AG20443 (cell line): ENCODE results near the gene NUP42.
"Not testable (repeated sequence)": the region's sequence is repeated elsewhere in the genome, so short reads cannot be mapped to it uniquely, and the experiment has no call there.

ENCODE experiments used
- DNase-seq: peaks from one replicate; pipeline ENCODE4 v3.0.0; 2012; ENCODE audit warnings: low spot score, mixed read lengths

Gene NUP42

GRCh38 chr7:23181684-23182553 lies at the start of gene NUP42:
Gene NUP42 (plus strand): TSS chr7:23182048. CDS start chr7:23182086, 38 bp downstream.
- peak; percentile 97 for DNase-seq

DNA sequence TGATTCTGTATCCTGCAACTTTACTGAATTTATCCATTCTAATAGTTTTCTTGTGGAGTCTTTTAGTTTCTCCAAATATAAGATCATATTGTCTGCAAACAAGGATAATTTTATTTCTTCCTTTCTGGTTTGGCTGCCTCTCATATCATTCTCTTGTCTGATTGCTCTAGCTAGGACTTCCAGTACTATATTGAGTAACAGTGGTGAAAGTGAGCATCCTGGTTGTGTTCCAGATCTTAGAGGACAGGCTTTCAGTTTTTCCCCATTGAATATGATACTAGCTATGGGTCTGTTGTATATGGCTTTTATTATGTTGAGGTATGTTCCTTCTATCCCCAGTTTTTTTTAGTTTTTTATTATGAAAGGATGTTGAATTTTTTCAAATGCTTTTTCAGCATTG lies 48.1 kb upstream of the NUP42 start:
- DNase-seq = no peak

DNA sequence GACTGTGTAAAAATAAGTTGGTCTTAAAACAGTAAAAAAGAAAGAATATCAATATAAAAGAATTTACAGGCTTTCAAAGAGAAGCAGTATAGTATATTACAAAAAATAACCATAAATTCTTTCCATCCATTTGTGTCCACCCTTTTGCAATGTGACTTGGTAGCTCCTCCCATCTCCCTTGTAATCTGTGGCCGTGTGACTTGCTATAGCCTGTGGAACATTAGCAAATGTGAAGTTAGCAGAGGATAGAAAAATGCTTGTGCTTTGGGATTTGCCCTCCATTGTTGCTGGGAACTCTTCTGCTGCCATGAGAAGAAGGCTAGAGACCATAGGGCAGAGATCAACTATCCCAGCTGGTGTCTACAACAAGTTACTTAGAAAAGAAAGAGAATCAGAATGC lies 46.1 kb upstream of the NUP42 start:
- DNase-seq = no peak

GRCh38 chr7:23136216-23136615 lies 45.6 kb upstream of the NUP42 start:
- DNase-seq = no peak

- DNase-seq = no peak
Observed at GRCh38 chr7:23157679-23158078, 24.2 kb upstream of the NUP42 start.

- DNase-seq = no peak
Observed at GRCh38 chr7:23158546-23158945, 23.3 kb upstream of the NUP42 start.

- DNase-seq = no peak
Observed at GRCh38 chr7:23161482-23161881, 20.4 kb upstream of the NUP42 start.

DNA sequence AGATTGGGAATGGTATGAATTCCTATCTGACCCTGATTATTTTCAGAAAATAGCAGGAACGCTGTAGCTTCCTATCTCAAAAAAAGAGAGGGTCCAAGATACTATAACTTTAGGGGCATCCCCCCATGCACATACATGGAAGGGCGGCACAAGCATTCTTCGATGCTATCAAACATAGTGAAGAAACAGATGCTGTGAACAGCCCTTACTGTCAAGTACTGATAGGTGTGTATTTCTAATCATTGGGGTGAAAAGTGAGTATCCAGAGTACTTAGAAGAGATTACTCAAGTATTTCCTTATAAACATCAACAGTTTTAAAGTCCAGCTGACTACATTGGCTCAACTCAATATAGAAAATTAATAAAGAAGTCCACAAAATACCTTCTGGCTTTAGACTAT lies 17.0 kb upstream of the NUP42 start:
- no peak for DNase-seq

- no peak for DNase-seq
Observed at GRCh38 chr7:23165316-23165715, 16.5 kb upstream of the NUP42 start.

GRCh38 chr7:23167691-23168090 lies 14.2 kb upstream of the NUP42 start:
- no peak for DNase-seq

DNA sequence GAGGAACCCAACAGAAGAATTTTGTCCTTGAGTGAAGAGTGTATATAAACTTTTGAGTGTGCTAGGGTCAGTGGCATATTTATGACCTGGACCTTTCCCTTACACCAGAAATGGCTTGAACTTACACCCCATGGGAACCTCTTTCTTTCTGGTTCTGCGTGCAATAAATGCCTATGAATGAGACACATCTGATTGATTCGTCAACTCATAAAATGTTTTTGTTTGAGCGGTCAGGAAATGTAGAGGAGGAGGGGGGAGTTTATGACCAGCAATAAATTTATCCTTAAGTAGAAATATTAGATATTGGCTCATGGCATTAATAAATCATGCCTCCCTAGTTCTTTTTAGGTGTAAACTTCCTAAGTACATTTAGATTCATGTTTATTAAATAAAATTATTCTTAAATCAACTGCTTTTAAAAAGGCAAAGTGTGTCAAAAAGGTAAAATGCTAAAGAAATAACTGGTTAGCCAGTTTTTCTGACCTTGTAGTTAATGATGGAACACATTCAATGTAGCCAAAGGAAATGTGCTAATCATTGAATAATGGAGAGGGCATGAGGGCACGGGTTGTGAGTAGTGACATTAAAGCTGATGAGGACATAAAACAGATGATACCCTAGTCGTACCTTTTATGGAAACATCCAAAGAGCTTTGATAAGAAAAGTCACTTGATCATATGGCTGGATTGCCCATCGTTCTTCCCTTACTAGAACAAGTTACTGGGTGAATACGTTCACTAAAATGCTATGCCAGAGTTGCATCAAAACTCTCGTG lies 13.6 kb upstream of the NUP42 start:
- DNase-seq = no peak

- no peak for DNase-seq
Observed at GRCh38 chr7:23175938-23176337, 5.9 kb upstream of the NUP42 start.

GRCh38 chr7:23183279-23184012 lies 1.6 kb downstream of the NUP42 start:
- DNase-seq = no peak

DNA sequence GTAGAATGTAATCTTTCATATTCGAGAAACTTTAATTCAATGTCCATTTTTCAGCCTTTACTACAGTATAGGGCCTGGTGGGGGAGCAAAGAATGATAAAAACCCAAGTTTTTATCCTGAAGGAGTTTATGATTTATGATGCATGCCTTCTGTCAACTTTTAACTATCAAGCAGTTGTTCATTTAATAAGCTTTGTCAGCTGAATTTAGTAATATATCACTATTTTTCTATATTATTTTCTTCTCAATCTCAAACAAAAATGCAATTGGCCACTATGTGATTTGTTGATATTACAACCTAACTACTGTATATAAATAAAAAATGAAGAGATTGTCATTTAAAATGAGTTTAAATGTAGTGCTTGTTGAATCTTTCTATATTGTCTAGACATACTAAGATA lies 2.4 kb downstream of the NUP42 start:
- no peak for DNase-seq

- DNase-seq = peak; percentile 58
Observed at GRCh38 chr7:23184709-23185359, 3.0 kb downstream of the NUP42 start.

- no peak for DNase-seq
Observed at GRCh38 chr7:23185980-23186379, 4.1 kb downstream of the NUP42 start.

DNA sequence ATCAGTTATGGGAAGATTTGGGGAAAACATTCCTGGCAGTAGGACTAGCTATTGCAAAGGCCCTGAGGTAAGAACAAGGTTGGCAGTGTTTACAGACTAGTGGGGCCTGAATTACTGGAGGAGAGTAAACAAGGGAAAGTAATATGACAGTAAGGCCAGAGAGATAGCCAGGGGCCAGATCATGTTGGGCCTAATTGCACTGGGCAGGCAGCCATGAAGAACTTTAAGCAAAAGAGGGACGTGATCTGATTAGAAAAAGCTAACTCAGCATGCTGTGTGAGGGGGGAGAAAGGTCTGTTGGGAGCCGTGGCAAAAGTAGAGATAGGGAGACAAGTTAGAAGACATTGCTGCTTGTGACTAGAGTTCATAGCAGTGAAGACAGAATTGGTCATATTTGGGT lies 9.2 kb downstream of the NUP42 start:
- no peak for DNase-seq

DNA sequence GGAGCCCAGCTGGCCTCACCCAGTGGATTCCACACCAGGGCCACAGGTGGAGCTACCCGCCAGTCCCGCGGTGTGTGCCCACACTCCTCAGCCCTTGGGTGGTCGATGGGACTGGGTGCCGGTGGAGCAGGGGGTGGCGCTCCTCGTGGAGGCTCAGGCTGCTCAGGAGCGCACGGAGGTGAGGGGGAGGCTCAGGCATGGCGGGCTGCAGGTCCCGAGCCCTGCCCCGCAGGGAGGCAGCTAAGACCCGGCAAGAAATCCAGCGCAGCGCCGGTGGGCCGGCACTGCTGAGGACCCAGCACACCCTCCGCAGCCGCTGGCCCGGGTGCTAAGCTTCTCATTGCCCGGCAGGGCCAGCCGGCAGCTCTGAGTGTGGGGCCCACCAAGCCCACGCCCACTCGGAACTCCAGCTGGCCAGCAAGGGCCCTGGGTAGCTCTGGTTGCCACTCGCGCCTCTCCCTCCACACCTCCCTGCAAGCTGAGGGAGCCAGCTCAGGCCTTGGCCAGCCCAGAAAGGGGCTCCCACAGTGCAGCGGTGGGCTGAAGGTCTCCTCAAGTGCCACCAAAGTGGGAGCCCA lies 11.9 kb downstream of the NUP42 start:
- not testable (repeated sequence) for DNase-seq

DNA sequence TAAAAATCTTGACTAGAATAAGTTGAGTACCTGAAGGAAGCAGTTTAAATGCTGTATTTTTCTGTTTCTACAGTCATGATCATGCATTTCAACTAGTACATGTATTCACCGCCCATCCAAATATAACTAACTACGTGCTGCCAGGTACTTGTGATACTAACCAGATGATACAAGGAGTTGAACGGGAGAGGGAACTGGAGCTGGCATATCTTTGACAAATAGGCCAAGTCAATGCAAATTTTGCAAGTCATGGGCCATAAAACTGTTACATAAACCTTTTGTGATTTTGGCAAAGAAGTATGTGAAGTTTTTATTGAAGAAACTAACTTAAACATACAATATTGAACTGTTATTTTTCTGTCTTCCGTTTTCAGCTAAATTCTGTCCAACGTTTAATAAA lies 14.5 kb downstream of the NUP42 start:
- no peak for DNase-seq

DNA sequence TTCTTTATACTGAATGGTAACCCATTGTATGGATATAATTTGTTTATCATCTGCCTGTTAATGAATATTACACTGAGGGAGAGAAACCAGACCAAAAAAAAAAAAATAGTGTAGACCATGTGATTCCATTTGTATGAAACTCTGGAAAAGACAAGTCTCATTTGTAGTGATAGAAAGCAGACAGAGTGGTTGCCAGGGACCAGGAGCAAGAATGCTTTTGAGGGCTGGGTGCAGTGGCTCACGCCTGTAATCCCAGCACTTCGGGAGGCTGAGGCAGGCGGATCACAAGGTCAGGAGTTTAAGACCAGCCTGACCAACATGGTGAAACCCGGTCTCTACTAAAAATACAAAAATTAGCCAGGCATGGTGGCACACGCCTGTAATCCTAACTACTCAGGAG lies 15.9 kb downstream of the NUP42 start:
- DNase-seq = not testable (repeated sequence)

DNA sequence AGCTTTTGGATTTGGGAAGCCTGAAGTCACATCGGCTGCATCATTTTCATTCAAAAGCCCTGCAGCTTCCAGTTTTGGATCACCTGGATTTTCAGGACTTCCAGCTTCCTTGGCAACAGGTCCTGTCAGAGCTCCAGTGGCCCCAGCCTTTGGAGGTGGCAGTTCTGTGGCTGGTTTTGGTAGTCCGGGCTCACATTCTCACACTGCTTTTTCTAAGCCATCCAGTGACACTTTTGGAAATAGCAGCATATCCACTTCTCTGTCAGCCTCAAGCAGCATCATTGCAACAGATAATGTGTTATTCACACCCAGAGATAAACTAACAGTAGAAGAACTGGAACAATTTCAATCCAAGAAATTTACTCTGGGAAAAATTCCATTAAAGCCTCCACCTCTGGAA lies 18.5 kb downstream of the NUP42 start:
- no peak for DNase-seq

- DNase-seq = no peak
Observed at GRCh38 chr7:23204241-23204640, 22.4 kb downstream of the NUP42 start.
